OCI-LY1 (cell line): ENCODE measurements around the gene GADD45G.

Experiments used
- H2AFZ ChIP-seq: fragments of 200-600 bp; sonication (generic), shearing (Covaris generic); 2 replicates; pipeline ENCODE4 v1.6.0; 2014; ENCODE audit warnings: antibody characterized with exemption, mild to moderate bottlenecking, low read length
- H3F3A ChIP-seq: fragments of 200-600 bp; sonication (generic), shearing (Covaris generic); 2 replicates; pipeline ENCODE4 v1.6.0; 2014; ENCODE audit warnings: mild to moderate bottlenecking, antibody characterized with exemption, low read length, moderate library complexity; ENCODE audit not compliant: insufficient read depth
- H3K27ac ChIP-seq: fragments of 200-600 bp; sonication (generic); 2 replicates; pipeline ENCODE4 v1.5.1; 2014; ENCODE audit warnings: low read length, mixed run types, mild to moderate bottlenecking, low read depth; ENCODE audit not compliant: poor library complexity, severe bottlenecking
- H3K27me3 ChIP-seq: fragments of 200-600 bp; sonication (generic); 2 replicates; pipeline ENCODE4 v1.6.0; 2014; ENCODE audit warnings: antibody characterized with exemption, mild to moderate bottlenecking, low read length, moderate library complexity; ENCODE audit not compliant: insufficient read depth
- H3K36me3 ChIP-seq: fragments of 200-600 bp; sonication (generic); 2 replicates; pipeline ENCODE4 v1.6.1; 2014; ENCODE audit warnings: mild to moderate bottlenecking, antibody characterized with exemption, low read length, moderate library complexity, mixed read lengths; ENCODE audit not compliant: insufficient read depth
- H3K4me1 ChIP-seq: fragments of 200-600 bp; sonication (generic); 2 replicates; pipeline ENCODE4 v1.5.1; 2014; ENCODE audit warnings: mild to moderate bottlenecking, low read length, moderate library complexity; ENCODE audit not compliant: insufficient read depth, severe bottlenecking
- H3K4me2 ChIP-seq: fragments of 200-600 bp; sonication (generic), shearing (Covaris generic); 2 replicates; pipeline ENCODE4 v1.6.1; 2014; ENCODE audit warnings: low read length
- H3K4me3 ChIP-seq: fragments of 200-600 bp; sonication (generic); 2 replicates; pipeline ENCODE4 v1.5.1; 2014; ENCODE audit warnings: low read length, low read depth, mild to moderate bottlenecking, mixed read lengths; ENCODE audit not compliant: poor library complexity, severe bottlenecking
- H3K79me2 ChIP-seq: fragments of 200-600 bp; shearing (Covaris generic); 2 replicates; pipeline ENCODE4 v1.6.1; 2016; ENCODE audit warnings: mixed run types, low read length, mixed read lengths; ENCODE audit not compliant: insufficient read depth
- H3K9ac ChIP-seq: fragments of 200-600 bp; sonication (generic), shearing (Covaris generic); 2 replicates; pipeline ENCODE4 v1.6.1; 2014; ENCODE audit warnings: mild to moderate bottlenecking, low read length, mixed read lengths
- H3K9me2 ChIP-seq: fragments of 200-600 bp; sonication (generic), shearing (Covaris generic); 2 replicates; pipeline ENCODE4 v1.6.1; 2014; ENCODE audit warnings: low read depth, mild to moderate bottlenecking, low read length, mixed read lengths
- H3K9me3 ChIP-seq: fragments of 200-600 bp; shearing (Covaris generic); 2 replicates; pipeline ENCODE4 v1.6.1; 2014; ENCODE audit warnings: low read length, mixed read lengths
- H4K20me1 ChIP-seq: fragments of 200-600 bp; sonication (generic), shearing (Covaris generic); 2 replicates; pipeline ENCODE4 v1.6.0; 2016; ENCODE audit warnings: mild to moderate bottlenecking, low read length; ENCODE audit not compliant: insufficient read depth
- EZH2 ChIP-seq: fragments of 200-600 bp; sonication (generic), shearing (Covaris generic); IDR thresholded peaks from 2 replicates; pipeline ENCODE4 v1.8.0; 2017; ENCODE audit warnings: borderline replicate concordance, mixed run types, mild to moderate bottlenecking, antibody characterized with exemption, low read length, moderate library complexity, mixed read lengths
- TF ChIP-seq, protein P1 (sequence below): fragments of 200-600 bp; sonication (generic), shearing (Covaris generic); IDR thresholded peaks from 2 replicates; pipeline ENCODE4 v1.5.1; 2017; ENCODE audit warnings: mild to moderate bottlenecking, antibody characterized with exemption, low read length, moderate library complexity, mixed read lengths

The GADD45G gene

DNA sequence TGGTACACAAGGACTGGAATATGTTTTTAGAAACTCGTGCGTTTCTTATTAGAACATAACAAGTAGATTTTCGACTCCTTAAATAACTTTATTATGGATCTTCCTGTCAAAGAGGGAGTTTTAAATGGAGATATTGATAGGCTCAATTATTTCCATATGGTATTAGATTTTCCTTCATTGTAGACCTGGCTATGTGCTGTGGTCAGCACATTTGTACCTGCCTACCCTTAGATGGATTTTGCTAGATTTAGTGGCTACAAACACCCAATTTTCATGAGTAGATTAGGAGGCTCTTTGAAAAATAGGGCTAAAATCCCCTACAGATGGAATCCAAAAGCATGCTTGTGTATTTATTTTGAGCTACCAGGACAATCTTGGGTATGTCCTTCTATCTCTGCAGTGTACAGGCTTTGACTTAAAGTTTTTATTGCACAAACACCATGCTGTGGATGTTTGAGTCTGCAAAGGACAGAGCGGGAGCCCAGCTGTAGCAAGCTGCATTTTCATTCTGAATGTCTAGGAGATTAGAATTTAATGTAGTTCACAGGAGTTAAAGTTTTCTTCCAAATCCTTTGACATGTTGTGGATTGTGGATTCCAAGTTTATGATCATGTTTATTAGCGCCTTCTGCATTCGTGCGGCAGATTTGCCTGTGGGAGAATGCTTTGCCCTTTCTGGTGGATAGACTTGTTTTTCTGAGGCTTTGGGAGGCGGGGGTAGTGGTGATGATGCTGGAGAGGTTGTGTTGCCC lies 41.6 kb downstream of the GADD45G start:
- TF ChIP-seq, protein P1, sequence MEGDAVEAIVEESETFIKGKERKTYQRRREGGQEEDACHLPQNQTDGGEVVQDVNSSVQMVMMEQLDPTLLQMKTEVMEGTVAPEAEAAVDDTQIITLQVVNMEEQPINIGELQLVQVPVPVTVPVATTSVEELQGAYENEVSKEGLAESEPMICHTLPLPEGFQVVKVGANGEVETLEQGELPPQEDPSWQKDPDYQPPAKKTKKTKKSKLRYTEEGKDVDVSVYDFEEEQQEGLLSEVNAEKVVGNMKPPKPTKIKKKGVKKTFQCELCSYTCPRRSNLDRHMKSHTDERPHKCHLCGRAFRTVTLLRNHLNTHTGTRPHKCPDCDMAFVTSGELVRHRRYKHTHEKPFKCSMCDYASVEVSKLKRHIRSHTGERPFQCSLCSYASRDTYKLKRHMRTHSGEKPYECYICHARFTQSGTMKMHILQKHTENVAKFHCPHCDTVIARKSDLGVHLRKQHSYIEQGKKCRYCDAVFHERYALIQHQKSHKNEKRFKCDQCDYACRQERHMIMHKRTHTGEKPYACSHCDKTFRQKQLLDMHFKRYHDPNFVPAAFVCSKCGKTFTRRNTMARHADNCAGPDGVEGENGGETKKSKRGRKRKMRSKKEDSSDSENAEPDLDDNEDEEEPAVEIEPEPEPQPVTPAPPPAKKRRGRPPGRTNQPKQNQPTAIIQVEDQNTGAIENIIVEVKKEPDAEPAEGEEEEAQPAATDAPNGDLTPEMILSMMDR: no peak
- TF ChIP-seq EZH2: no peak
- Histone ChIP-seq H3K4me3 (no peak overlapping the region), H3K36me3 (no peaks in the 10 kb centered on the region), H3K9me2 (no peaks in the 10 kb centered on the region), H2AFZ (no peak overlapping the region), H3K9me3 (no peaks in the 10 kb centered on the region), H3K4me2 (no peak overlapping the region), H3K79me2 (no peaks in the 10 kb centered on the region), H3K9ac (no peak overlapping the region), H3F3A (no peaks in the 10 kb centered on the region), H3K27me3 (no peaks in the 10 kb centered on the region), H3K27ac (no peak overlapping the region), H3K4me1 (no peaks in the 10 kb centered on the region), H4K20me1 (no peaks in the 10 kb centered on the region)

DNA sequence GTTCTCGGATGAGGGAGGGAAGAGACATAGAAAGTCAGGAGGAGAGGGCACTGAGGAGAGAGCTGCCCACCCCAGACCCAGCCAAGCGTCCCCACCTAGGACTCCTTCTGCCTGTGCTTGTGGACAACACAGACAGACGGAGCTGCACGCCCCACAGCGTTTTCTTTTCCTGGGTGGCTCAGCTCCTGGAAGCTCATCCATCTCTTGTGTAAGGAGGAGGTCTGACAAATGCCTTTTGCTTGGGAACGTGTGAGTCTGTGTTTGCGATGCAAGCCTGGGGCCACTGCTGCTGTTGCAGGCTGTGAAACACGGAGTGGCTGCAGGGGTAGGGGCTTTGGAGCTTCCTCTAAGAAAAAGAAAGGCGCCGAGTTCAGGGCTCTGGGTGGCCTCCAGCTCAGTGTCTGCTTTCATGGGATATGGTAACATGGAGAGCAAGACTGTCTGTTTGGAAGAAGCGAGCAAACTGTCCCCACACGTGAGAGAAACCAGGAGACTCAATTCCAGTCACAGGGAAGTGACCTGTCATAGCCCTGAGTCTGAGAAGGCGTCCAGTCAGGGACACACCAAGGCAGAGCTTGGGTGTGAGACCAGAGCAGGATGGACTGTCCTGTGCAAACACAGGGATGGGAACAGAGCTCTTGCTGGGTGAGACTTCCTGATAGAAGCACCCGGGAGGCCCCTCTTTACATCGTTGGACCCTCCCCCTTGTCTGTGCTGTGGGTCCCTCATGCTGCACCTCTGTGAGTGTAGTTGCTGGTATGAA lies 42.7 kb downstream of the GADD45G start:
- H3K9ac ChIP-seq: no peak overlapping the region
- no peak overlapping the region for H3K27ac ChIP-seq
- H2AFZ ChIP-seq: no peak overlapping the region
- H3K27me3 ChIP-seq: no peaks in the 10 kb centered on the region
- H3K4me3 ChIP-seq: no peak overlapping the region
- H3F3A ChIP-seq: no peaks in the 10 kb centered on the region
- H3K4me1 ChIP-seq: no peaks in the 10 kb centered on the region
- H3K9me3 ChIP-seq: no peaks in the 10 kb centered on the region
- H3K9me2 ChIP-seq: no peaks in the 10 kb centered on the region
- H4K20me1 ChIP-seq: no peaks in the 10 kb centered on the region
- H3K36me3 ChIP-seq: no peaks in the 10 kb centered on the region
- H3K79me2 ChIP-seq: no peaks in the 10 kb centered on the region
- no peak overlapping the region for H3K4me2 ChIP-seq
- TF ChIP-seq, protein P1: no peak
- TF ChIP-seq EZH2: no peak

DNA sequence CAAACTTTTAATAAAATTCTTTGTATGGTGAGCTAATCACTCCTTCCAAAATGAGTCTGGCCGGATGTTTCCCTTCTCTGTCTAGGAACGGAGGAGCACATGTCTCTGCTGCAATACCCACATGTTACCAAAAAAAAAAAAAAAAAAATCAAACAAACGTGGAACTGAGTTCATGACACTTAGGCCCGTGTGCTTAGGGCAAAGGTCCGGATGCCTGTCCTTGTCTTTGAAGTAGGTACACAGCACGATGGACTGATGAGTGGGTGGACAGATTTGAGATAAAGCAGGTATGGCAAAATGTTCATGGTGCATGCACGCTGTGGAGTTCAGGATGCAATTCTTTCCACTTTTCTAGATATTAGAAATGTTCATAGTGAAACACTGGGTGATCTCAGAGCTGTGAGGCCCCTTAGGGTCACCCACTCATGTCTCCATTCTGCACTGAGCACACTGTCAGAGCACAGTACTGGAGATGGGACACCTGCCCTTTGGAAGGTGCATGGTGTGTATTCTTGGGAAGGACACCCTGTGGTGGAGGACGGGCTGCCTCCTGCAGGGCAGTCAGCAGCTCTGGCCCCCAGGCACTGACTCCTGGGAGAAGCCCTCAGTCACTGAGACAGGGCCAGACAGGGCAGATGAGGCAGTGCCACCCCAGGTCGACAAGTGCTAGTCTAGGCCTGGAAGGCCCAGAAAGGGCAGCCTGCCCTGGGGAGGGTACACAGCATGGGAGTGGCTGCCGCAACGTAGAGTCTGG lies 43.6 kb downstream of the GADD45G start:
- Histone ChIP-seq H3K36me3 (no peaks in the 10 kb centered on the region), H3K9me3 (no peaks in the 10 kb centered on the region), H3K27ac (no peak overlapping the region), H3K27me3 (no peaks in the 10 kb centered on the region), H3K79me2 (no peaks in the 10 kb centered on the region), H3K9ac (no peak overlapping the region), H3K4me1 (no peaks in the 10 kb centered on the region), H4K20me1 (no peaks in the 10 kb centered on the region), H3K4me3 (no peak overlapping the region), H3K4me2 (no peak overlapping the region), H3F3A (no peaks in the 10 kb centered on the region), H2AFZ (no peak overlapping the region), H3K9me2 (no peaks in the 10 kb centered on the region)
- TF ChIP-seq, protein P1: no peak
- no peak for TF ChIP-seq EZH2
